DND-41 (cell line): Measurements from ENCODE around the gene TP53I13.

ENCODE experiments used
- ATAC-seq: fragments of 200-7000 bp; cut with Tn5 transposase; 3 replicates; pipeline ENCODE4 v1.9.1; 2021; ENCODE audit warnings: low read depth; ENCODE audit not compliant: insufficient read depth
- DNase-seq: peaks from one replicate; pipeline ENCODE4 v3.0.0-alpha.2; 2020
- H2AFZ ChIP-seq: 2 replicates; pipeline ENCODE4 v1.6.0; 2012; ENCODE audit warnings: low read depth, low read length
- H3K27ac ChIP-seq: 2 replicates; pipeline ENCODE4 v1.5.1; 2012; ENCODE audit warnings: low read length, inconsistent platforms
- H3K27me3 ChIP-seq: fragments of 200-600 bp; sonication (generic); 2 replicates; pipeline ENCODE4 v1.6.0; 2012; ENCODE audit warnings: low read length, mild to moderate bottlenecking, inconsistent platforms; ENCODE audit not compliant: insufficient read depth, poor library complexity
- H3K36me3 ChIP-seq: 2 replicates; pipeline ENCODE4 v1.5.1; 2012; ENCODE audit warnings: low read length, inconsistent platforms; ENCODE audit not compliant: insufficient read depth
- H3K4me1 ChIP-seq: 2 replicates; pipeline ENCODE4 v1.5.1; 2012; ENCODE audit warnings: mild to moderate bottlenecking, low read length; ENCODE audit not compliant: insufficient read depth
- H3K4me2 ChIP-seq: 2 replicates; pipeline ENCODE4 v1.6.0; 2012; ENCODE audit warnings: mild to moderate bottlenecking, moderate library complexity, low read length, inconsistent platforms; ENCODE audit not compliant: insufficient read depth
- H3K4me3 ChIP-seq, 2 experiments: fragments of 200-600 bp in 1 of 2; shearing (Covaris generic) in 1 of 2; 2 replicates each; pipeline ENCODE4 v1.5.1; 2012 to 2016; ENCODE audit warnings: inconsistent platforms in 2 of 2, low read length in 2 of 2, mild to moderate bottlenecking in 2 of 2, low read depth in 1 of 2, moderate library complexity in 1 of 2
- H3K79me2 ChIP-seq: 2 replicates; pipeline ENCODE4 v1.6.0; 2012; ENCODE audit warnings: low read length, inconsistent platforms; ENCODE audit not compliant: insufficient read depth
- H3K9ac ChIP-seq: 2 replicates; pipeline ENCODE4 v1.6.0; 2012; ENCODE audit warnings: low read depth, mild to moderate bottlenecking, inconsistent platforms, low read length, moderate library complexity
- H3K9me3 ChIP-seq: 2 replicates; pipeline ENCODE4 v1.5.1; 2012; ENCODE audit warnings: low read length, moderate library complexity, mild to moderate bottlenecking, inconsistent platforms; ENCODE audit not compliant: insufficient read depth, severe bottlenecking
- H4K20me1 ChIP-seq: 2 replicates; pipeline ENCODE4 v1.6.0; 2012; ENCODE audit warnings: low read length; ENCODE audit not compliant: insufficient read depth
- EZH2 ChIP-seq: IDR thresholded peaks from 3 replicates; pipeline ENCODE4 v1.6.1; 2012; ENCODE audit warnings: borderline replicate concordance, low read depth, mild to moderate bottlenecking, moderate library complexity, low read length, inconsistent platforms; ENCODE audit not compliant: severe bottlenecking
- TF ChIP-seq, protein P1 (sequence below): IDR thresholded peaks from 2 replicates; pipeline ENCODE4 v1.5.1; 2012; ENCODE audit warnings: borderline replicate concordance, low read length, moderate library complexity, mild to moderate bottlenecking; ENCODE audit not compliant: poor library complexity, severe bottlenecking; ENCODE audit errors: extremely low read depth

TP53I13 gene

GRCh38 chr17:29591146-29591736, 22.7 kb downstream of the TP53I13 start:
- ATAC-seq (no peak), DNase-seq (no peak)
- Histone ChIP-seq H2AFZ (peak overlapping the region; percentile 77), H3K4me2 (peak overlapping the region; percentile 90), H3K9me3 (no peaks in the 10 kb centered on the region), H3K4me1 (peaks cover 75% of the 10 kb centered on the region), H3K79me2 (peaks cover 45% of the 10 kb centered on the region), H3K9ac (peak overlapping the region; percentile 83), H4K20me1 (peaks cover 48% of the 10 kb centered on the region), H3K27ac (peak overlapping the region; percentile 49), H3K27me3 (peaks cover 6% of the 10 kb centered on the region), H3K4me3 (peak overlapping the region in 1 of 2 experiments; percentile 72; a peak in 2 of 4 replicates), H3K36me3 (no peaks in the 10 kb centered on the region)
- no peak for TF ChIP-seq EZH2
- TF ChIP-seq, protein P1, sequence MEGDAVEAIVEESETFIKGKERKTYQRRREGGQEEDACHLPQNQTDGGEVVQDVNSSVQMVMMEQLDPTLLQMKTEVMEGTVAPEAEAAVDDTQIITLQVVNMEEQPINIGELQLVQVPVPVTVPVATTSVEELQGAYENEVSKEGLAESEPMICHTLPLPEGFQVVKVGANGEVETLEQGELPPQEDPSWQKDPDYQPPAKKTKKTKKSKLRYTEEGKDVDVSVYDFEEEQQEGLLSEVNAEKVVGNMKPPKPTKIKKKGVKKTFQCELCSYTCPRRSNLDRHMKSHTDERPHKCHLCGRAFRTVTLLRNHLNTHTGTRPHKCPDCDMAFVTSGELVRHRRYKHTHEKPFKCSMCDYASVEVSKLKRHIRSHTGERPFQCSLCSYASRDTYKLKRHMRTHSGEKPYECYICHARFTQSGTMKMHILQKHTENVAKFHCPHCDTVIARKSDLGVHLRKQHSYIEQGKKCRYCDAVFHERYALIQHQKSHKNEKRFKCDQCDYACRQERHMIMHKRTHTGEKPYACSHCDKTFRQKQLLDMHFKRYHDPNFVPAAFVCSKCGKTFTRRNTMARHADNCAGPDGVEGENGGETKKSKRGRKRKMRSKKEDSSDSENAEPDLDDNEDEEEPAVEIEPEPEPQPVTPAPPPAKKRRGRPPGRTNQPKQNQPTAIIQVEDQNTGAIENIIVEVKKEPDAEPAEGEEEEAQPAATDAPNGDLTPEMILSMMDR = no peak

DNA sequence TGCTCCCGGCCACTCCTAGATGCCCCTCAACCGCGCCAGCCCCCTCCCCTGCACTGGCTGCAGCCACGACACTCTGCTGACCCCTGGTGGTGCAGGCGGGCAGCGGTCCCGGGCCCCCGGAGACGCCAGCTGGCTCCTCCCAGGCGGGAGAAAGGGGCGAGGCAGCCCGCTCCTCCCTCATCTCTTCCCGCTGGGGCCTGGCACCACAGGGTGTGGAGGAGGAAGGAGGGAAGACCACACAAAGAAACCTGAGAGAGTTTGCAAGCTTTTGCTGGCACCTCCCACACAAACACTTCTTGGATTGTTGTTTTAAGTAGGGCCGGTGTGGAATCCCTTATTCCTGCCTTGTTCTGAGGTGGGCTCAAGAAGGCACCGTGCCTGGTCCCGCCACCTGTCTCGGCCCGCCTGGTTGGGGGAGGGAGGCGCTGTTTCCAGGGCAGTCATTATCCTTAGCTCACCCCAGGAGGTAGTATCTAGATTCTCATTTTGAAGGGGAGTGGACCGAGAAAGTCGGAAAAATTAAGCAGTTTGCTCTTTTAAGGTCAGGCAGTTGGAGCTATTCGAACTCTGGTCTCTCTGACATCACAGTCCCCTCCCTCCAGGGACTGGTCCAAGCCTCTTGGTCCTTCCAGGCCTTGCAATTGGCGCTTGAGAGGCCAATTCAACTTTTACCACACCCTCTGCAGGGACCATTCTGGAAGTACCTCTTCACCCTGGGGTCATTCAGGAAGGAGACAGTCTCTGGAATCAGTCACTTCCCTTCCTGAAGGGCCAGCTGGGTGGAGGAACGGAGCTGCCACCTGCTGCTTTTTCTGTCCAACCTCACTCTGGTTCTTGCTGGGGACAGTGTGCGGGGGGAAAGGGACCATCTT, 23.5 kb downstream of the TP53I13 start:
- Histone ChIP-seq H3K4me3 (peak overlapping the region in 1 of 2 experiments; percentile 72; a peak in 2 of 4 replicates), H3K9me3 (no peaks in the 10 kb centered on the region), H3K36me3 (no peaks in the 10 kb centered on the region), H3K4me1 (peaks cover 69% of the 10 kb centered on the region), H3K27me3 (peaks cover 6% of the 10 kb centered on the region), H2AFZ (peak overlapping the region; percentile 77), H3K4me2 (peak overlapping the region; percentile 90), H3K9ac (peak overlapping the region; percentile 83), H3K27ac (peak overlapping the region; percentile 49), H3K79me2 (peaks cover 38% of the 10 kb centered on the region), H4K20me1 (peaks cover 49% of the 10 kb centered on the region)
- ATAC-seq = peak; percentile 70
- TF ChIP-seq, protein P1 = peak; percentile 99
- TF ChIP-seq EZH2 = no peak
- peak; percentile 92 for DNase-seq

GRCh38 chr17:29592850-29593551, 24.5 kb downstream of the TP53I13 start, which contains the start of gene ANKRD13B:
ANKRD13B (plus strand) TSS chr17:29593132; CDS start chr17:29593622, 490 bp downstream.
- TF ChIP-seq, protein P1 = no peak
- no peak for TF ChIP-seq EZH2
- peak; percentile 62 for DNase-seq
- Histone ChIP-seq H3K9me3 (no peaks in the 10 kb centered on the region), H3K79me2 (peaks cover 28% of the 10 kb centered on the region), H3K4me2 (peak within 1 kb of the TSS; percentile 98), H3K27me3 (peaks cover 6% of the 10 kb centered on the region), H3K27ac (peak within 1 kb of the TSS; percentile 40), H3K4me3 (peak within 1 kb of the TSS; percentile 66 to 72; a peak in 3 of 4 replicates), H3K36me3 (no peaks in the 10 kb centered on the region), H4K20me1 (peaks cover 43% of the 10 kb centered on the region), H2AFZ (peak within 1 kb of the TSS; percentile 73), H3K4me1 (peaks cover 59% of the 10 kb centered on the region), H3K9ac (peak within 1 kb of the TSS; percentile 59)
- peak; percentile 17; the same call in 1 of the 3 replicates for ATAC-seq
